GM12878 (cell line): ENCODE data around the gene PLA2G6. TPM values are rescaled to one million over a fixed set of nuclear protein-coding genes. Genes with fewer than 3 reads are reported as not detected.

ENCODE experiments used
- ATAC-seq: fragments of 200-7000 bp; cut with Tn5 transposase; 3 replicates; pipeline ENCODE4 v1.9.1; 2020; ENCODE audit warnings: mild to moderate bottlenecking, moderate library complexity
- BruUV-seq: library from RNA; stranded (reverse); fragments of 400-500 nt; replicated peaks from 2 replicates; lab custom pipeline; 2021; lab: Mats Ljungman, UMichigan
- CTCF ChIA-PET: fragments of 300-600 bp; sonication (Branson Sonifier 250); formaldehyde crosslinking; extraction: SDS; loops from one replicate; lab custom pipeline; 2021; ENCODE audit warnings: inconsistent platforms; lab: Yijun Ruan, JAX
- POLR2A ChIA-PET: fragments of 350-600 bp; formaldehyde crosslinking; extraction: SDS; loops from one replicate; lab custom pipeline; 2021; ENCODE audit warnings: inconsistent platforms; lab: Charles Lee
- RAD21 ChIA-PET: fragments of 300-600 bp; sonication (Branson Sonifier 250); formaldehyde crosslinking; loops from one replicate; lab custom pipeline; 2023; ENCODE audit warnings: antibody characterized with exemption; ENCODE audit not compliant: unreplicated experiment; lab: Charles Lee
- SMC1A ChIA-PET: fragments of 300-600 bp; sonication (Branson Sonifier 250); formaldehyde crosslinking; loops from one replicate; lab custom pipeline; 2023; ENCODE audit not compliant: unreplicated experiment, uncharacterized antibody; lab: Charles Lee
- DNase-seq: peaks from one replicate; pipeline ENCODE4 v3.0.0-alpha.2; 2011; ENCODE audit warnings: low read depth, low spot score
- FAIRE-seq: peaks from 3 replicates; lab custom pipeline; 2011; peaks lifted over from hg19 to GRCh38; lab: Jason Lieb, UNC
- H2AFZ ChIP-seq: 2 replicates; pipeline ENCODE4 v1.6.0; 2011; ENCODE audit warnings: low read depth, low read length, control low read depth; ENCODE audit not compliant: control insufficient read depth
- H3K27ac ChIP-seq: 2 replicates; pipeline ENCODE4 v1.5.1; 2011; ENCODE audit warnings: control low read depth; ENCODE audit not compliant: control insufficient read depth, insufficient read depth
- H3K27me3 ChIP-seq, 2 experiments: replicated peaks in 1 of 2; 2 replicates each; pipeline versions ENCODE4 v1.6.0 to v1.6.1; 2011; ENCODE audit warnings: low read length in 1 of 2; ENCODE audit not compliant: control insufficient read depth in 2 of 2, insufficient read depth in 2 of 2
- H3K36me3 ChIP-seq, 2 experiments: 2 replicates each; pipeline ENCODE4 v1.5.1; 2011; ENCODE audit warnings: low read length in 1 of 2; ENCODE audit not compliant: control insufficient read depth in 2 of 2, insufficient read depth in 2 of 2
- H3K4me1 ChIP-seq: 2 replicates; pipeline ENCODE4 v1.6.1; 2011; ENCODE audit warnings: mild to moderate bottlenecking, low read length, moderate library complexity, mixed read lengths; ENCODE audit not compliant: control insufficient read depth, insufficient read depth
- H3K4me2 ChIP-seq: 2 replicates; pipeline ENCODE4 v1.6.0; 2011; ENCODE audit warnings: control low read depth; ENCODE audit not compliant: control insufficient read depth, insufficient read depth
- H3K4me3 ChIP-seq: fragments of 200-600 bp; sonication (generic); 2 replicates; pipeline ENCODE4 v1.5.1; 2016
- H3K79me2 ChIP-seq: 2 replicates; pipeline ENCODE4 v1.6.0; 2011; ENCODE audit warnings: low read length; ENCODE audit not compliant: control insufficient read depth, insufficient read depth
- H3K9ac ChIP-seq: 2 replicates; pipeline ENCODE4 v1.8.0; 2011; ENCODE audit warnings: low read length, control low read depth, mixed read lengths; ENCODE audit not compliant: control insufficient read depth, insufficient read depth
- H3K9me3 ChIP-seq: replicated peaks from 3 replicates; pipeline ENCODE4 v1.5.1; 2011; ENCODE audit warnings: mild to moderate bottlenecking, low read length; ENCODE audit not compliant: control insufficient read depth, insufficient read depth
- H4K20me1 ChIP-seq: 2 replicates; pipeline ENCODE4 v1.6.0; 2011; ENCODE audit not compliant: control insufficient read depth, insufficient read depth
- MLLT1 ChIP-seq: fragments of 450-650 bp; IDR thresholded peaks from 2 replicates; pipeline ENCODE4 v1.6.1; 2016; ENCODE audit warnings: mild to moderate bottlenecking
- NFYB ChIP-seq: IDR thresholded peaks from 2 replicates; pipeline ENCODE4 v1.6.1; 2011; ENCODE audit warnings: low read depth, mild to moderate bottlenecking, low read length, improper control_type of control experiment, moderate library complexity; ENCODE audit not compliant: insufficient read depth
- SREBF2 ChIP-seq: IDR thresholded peaks from 2 replicates; pipeline ENCODE4 v1.6.1; 2012; ENCODE audit warnings: mild to moderate bottlenecking, low read length
- YBX1 ChIP-seq: fragments of 450-650 bp; IDR thresholded peaks from 2 replicates; pipeline ENCODE4 v1.6.1; 2016; ENCODE audit warnings: antibody characterized with exemption
- WGBS: methylation state at CpG from one replicate; pipeline ENCODE4 v1.1.6; 2016; ENCODE audit warnings: low lambda C conversion rate; ENCODE audit not compliant: insufficient replicate concordance, insufficient coverage; ENCODE audit errors: missing lambda C conversion rate; 5-methylcytosine and 5-hydroxymethylcytosine counted together
- in situ Hi-C: fragments of 300-500 bp; cut with MboI; formaldehyde crosslinking; loops from 9 replicates; pipeline ENCODE4 v1.14.3; 2018; ENCODE audit warnings: mixed read lengths
- intact Hi-C: fragments of 100-400 bp; cut with micrococcal nuclease; formaldehyde crosslinking; loops from one replicate; pipeline ENCODE4 v1.14.2; 2022; ENCODE audit not compliant: unreplicated experiment
- polyA plus RNA-seq, 11 experiments: library from polyadenylated mRNA; depleted of rRNA in 4 of 11; unstranded in 6 of 11; stranded (reverse) in 5 of 11; fragments of >200 nt; fragmentation: Nextera tagmentation in 4 of 11; fragmentation: Illumina TruSeq in 1 of 11; extraction: Ambion mirVana in 4 of 11; extraction: Trizol in 1 of 11; gene quantifications; 1 replicate in 1 of 11; 2 replicates in 10 of 11; pipeline versions ENCODE4 v1.2.1 to v1.2.3, GENCODE V29; 2011 to 2016; ENCODE audit warnings: inconsistent platforms in 2 of 11, missing spikeins in 2 of 11, low read depth in 1 of 11
- total RNA-seq, 4 experiments: library from RNA; depleted of rRNA in 3 of 4; stranded (reverse); fragments of >200 nt in 3 of 4; fragmentation: Illumina TruSeq in 1 of 4; extraction: Trizol in 1 of 4; gene quantifications; 2 replicates each; pipeline versions ENCODE4 v1.2.1 to v1.2.3, GENCODE V29; 2013 to 2021
- TF ChIP-seq, protein P1 (sequence below): IDR thresholded peaks from 2 replicates; pipeline ENCODE4 v1.6.1; 2012; ENCODE audit warnings: improper control_type of control experiment, low read depth, low read length; ENCODE audit not compliant: insufficient replicate concordance

Gene PLA2G6
- total and polyA plus RNA-seq, 10 of the 15 experiments (the other 5 are each of a cell fraction or from before 2014, with no cell fraction given) = 0.15 to 42.2 (median 15.8) TPM

DNA sequence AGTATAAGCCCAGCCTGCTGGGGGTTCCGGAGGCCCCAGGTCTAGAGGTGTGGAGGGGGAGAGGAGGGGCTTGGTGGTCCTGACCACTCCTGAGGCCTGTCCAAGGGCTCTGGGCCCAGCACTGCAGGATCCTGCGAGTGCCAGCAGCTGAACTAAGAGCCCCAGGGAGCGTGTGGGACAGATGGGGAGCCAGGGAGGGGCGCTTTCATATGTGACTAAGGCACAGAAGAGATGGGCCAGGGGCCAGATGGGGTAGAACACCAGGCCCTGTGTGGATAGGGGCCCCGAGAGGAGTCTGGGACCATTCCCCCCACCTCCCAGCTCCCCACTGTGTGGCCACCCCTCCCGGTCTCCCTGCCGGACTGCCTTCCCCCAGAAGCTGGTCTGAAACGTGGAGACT lies 38.5 kb upstream of the PLA2G6 start:
- TF ChIP-seq NFYB (no peak), MLLT1 (no peak), YBX1 (no peak), SREBF2 (no peak)
- TF ChIP-seq, protein P1, sequence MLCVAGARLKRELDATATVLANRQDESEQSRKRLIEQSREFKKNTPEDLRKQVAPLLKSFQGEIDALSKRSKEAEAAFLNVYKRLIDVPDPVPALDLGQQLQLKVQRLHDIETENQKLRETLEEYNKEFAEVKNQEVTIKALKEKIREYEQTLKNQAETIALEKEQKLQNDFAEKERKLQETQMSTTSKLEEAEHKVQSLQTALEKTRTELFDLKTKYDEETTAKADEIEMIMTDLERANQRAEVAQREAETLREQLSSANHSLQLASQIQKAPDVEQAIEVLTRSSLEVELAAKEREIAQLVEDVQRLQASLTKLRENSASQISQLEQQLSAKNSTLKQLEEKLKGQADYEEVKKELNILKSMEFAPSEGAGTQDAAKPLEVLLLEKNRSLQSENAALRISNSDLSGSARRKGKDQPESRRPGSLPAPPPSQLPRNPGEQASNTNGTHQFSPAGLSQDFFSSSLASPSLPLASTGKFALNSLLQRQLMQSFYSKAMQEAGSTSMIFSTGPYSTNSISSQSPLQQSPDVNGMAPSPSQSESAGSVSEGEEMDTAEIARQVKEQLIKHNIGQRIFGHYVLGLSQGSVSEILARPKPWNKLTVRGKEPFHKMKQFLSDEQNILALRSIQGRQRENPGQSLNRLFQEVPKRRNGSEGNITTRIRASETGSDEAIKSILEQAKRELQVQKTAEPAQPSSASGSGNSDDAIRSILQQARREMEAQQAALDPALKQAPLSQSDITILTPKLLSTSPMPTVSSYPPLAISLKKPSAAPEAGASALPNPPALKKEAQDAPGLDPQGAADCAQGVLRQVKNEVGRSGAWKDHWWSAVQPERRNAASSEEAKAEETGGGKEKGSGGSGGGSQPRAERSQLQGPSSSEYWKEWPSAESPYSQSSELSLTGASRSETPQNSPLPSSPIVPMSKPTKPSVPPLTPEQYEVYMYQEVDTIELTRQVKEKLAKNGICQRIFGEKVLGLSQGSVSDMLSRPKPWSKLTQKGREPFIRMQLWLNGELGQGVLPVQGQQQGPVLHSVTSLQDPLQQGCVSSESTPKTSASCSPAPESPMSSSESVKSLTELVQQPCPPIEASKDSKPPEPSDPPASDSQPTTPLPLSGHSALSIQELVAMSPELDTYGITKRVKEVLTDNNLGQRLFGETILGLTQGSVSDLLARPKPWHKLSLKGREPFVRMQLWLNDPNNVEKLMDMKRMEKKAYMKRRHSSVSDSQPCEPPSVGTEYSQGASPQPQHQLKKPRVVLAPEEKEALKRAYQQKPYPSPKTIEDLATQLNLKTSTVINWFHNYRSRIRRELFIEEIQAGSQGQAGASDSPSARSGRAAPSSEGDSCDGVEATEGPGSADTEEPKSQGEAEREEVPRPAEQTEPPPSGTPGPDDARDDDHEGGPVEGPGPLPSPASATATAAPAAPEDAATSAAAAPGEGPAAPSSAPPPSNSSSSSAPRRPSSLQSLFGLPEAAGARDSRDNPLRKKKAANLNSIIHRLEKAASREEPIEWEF = no peak
- Histone ChIP-seq H3K4me3 (no peak overlapping the region), H3K9me3 (no peaks in the 10 kb centered on the region), H3K4me1 (peaks cover 19% of the 10 kb centered on the region), H3K36me3 (no peaks in the 10 kb centered on the region; a peak in 2 of 4 replicates), H3K79me2 (no peaks in the 10 kb centered on the region), H3K4me2 (no peak overlapping the region), H3K27ac (no peak overlapping the region), H3K9ac (no peak overlapping the region), H2AFZ (no peak overlapping the region), H4K20me1 (no peaks in the 10 kb centered on the region), H3K27me3 (no peaks in the 10 kb centered on the region)
- no peak for DNase-seq
- ChIA-PET POLR2A (no interaction called here), CTCF (interaction anchor here (1.1 kb wide), 1 partner anchor 9 kb away, joined by 3 read pairs; no protein-coding TSS in a partner anchor), SMC1A (no interaction called here), RAD21 (interaction anchor here (0.7 kb wide), 1 partner anchor 41 kb away, joined by 3 read pairs; no protein-coding TSS in a partner anchor)
- FAIRE-seq = no peak
- in situ Hi-C loops = no loop called here
- WGBS = 96% methylated on average over 8 of the region's 8 CpGs
- ATAC-seq = no peak
- intact Hi-C loops = no loop called here
- BruUV-seq = no TSS peak
